ENCODE data around the gene SELENOI.
"Not testable (repeated sequence)": the region's sequence is repeated elsewhere in the genome, so short reads cannot be mapped to it uniquely, and the experiment has no call there.

SELENOI gene

GRCh38 chr2:26316845-26317244 lies 29.1 kb upstream of the SELENOI start:
- H3K27ac ChIP-seq (ENCODE audit: low read depth, low read length) = no peak overlapping the region
- TF ChIP-seq EZH2phosphoT487 (IDR thresholded peaks at IDR 0.05; ENCODE audit: borderline replicate concordance, low read length) (no peak), CTCF (IDR thresholded peaks at IDR 0.05; ENCODE audit: low read depth, low read length, poor library complexity, severe bottlenecking) (no peak)
- H3F3A ChIP-seq (ENCODE audit: control insufficient read depth, insufficient read depth) = no peaks in the 10 kb centered on the region
- no peaks in the 10 kb centered on the region for H4K20me1 ChIP-seq (ENCODE audit: control insufficient read depth, insufficient read depth, low read depth, low read length)
- no peaks in the 10 kb centered on the region for H3K79me2 ChIP-seq (ENCODE audit: control insufficient read depth, low read length)
- no peaks in the 10 kb centered on the region for H3K9me3 ChIP-seq (ENCODE audit: control insufficient read depth, insufficient read depth, low read length)
- no peaks in the 10 kb centered on the region for H3K9me2 ChIP-seq (replicated peaks; ENCODE audit: control insufficient read depth, low read length)
- peaks cover 10% of the 10 kb centered on the region for H3K27me3 ChIP-seq (ENCODE audit: control insufficient read depth, low read length)
- no peaks in the 10 kb centered on the region for H3K36me3 ChIP-seq (ENCODE audit: control insufficient read depth, low read length)
- H3K4me2 ChIP-seq (ENCODE audit: low read length) = no peak overlapping the region
- H3K4me3 ChIP-seq (ENCODE audit: low read length) = no peak overlapping the region
- H3K4me1 ChIP-seq (ENCODE audit: control insufficient read depth, low read length) = no peaks in the 10 kb centered on the region

GRCh38 chr2:26317377-26318105 lies 28.4 kb upstream of the SELENOI start:
- no peaks in the 10 kb centered on the region for H3K9me3 ChIP-seq (ENCODE audit: control insufficient read depth, insufficient read depth, low read length)
- no peaks in the 10 kb centered on the region for H3F3A ChIP-seq (ENCODE audit: control insufficient read depth, insufficient read depth)

GRCh38 chr2:26318950-26319349 lies 27.0 kb upstream of the SELENOI start:
- H3K27ac ChIP-seq (ENCODE audit: low read depth, low read length) = no peak overlapping the region

More at GRCh38 chr2:26317377-26318105, 28.4 kb upstream of the SELENOI start:
- no peaks in the 10 kb centered on the region for H3K79me2 ChIP-seq (ENCODE audit: control insufficient read depth, low read length)
- H3K4me1 ChIP-seq (ENCODE audit: control insufficient read depth, low read length) = no peaks in the 10 kb centered on the region
- H3K36me3 ChIP-seq (ENCODE audit: control insufficient read depth, low read length) = no peaks in the 10 kb centered on the region
- TF ChIP-seq CTCF (IDR thresholded peaks at IDR 0.05; ENCODE audit: low read depth, low read length, poor library complexity, severe bottlenecking) = no peak
- TF ChIP-seq EZH2phosphoT487 (IDR thresholded peaks at IDR 0.05; ENCODE audit: borderline replicate concordance, low read length) = no peak
- H3K4me3 ChIP-seq (ENCODE audit: low read length) = no peak overlapping the region
- no peaks in the 10 kb centered on the region for H4K20me1 ChIP-seq (ENCODE audit: control insufficient read depth, insufficient read depth, low read depth, low read length)
- no peak overlapping the region for H3K27ac ChIP-seq (ENCODE audit: low read depth, low read length)
- no peak overlapping the region for H3K4me2 ChIP-seq (ENCODE audit: low read length)
- no peaks in the 10 kb centered on the region for H3K9me2 ChIP-seq (replicated peaks; ENCODE audit: control insufficient read depth, low read length)
- H3K27me3 ChIP-seq (ENCODE audit: control insufficient read depth, low read length) = peaks cover 10% of the 10 kb centered on the region

GRCh38 chr2:26324479-26324878 lies 21.5 kb upstream of the SELENOI start:
- H3K27me3 ChIP-seq (ENCODE audit: control insufficient read depth, low read length); H3K36me3 ChIP-seq (ENCODE audit: control insufficient read depth, low read length); H3K9me2 ChIP-seq (replicated peaks; ENCODE audit: control insufficient read depth, low read length); H3F3A ChIP-seq (ENCODE audit: control insufficient read depth, insufficient read depth); H3K4me3 ChIP-seq (ENCODE audit: low read length); H4K20me1 ChIP-seq (ENCODE audit: control insufficient read depth, insufficient read depth, low read depth, low read length); H3K9me3 ChIP-seq (ENCODE audit: control insufficient read depth, insufficient read depth, low read length); H3K79me2 ChIP-seq (ENCODE audit: control insufficient read depth, low read length); H3K4me1 ChIP-seq (ENCODE audit: control insufficient read depth, low read length); H3K27ac ChIP-seq (ENCODE audit: low read depth, low read length); H3K4me2 ChIP-seq (ENCODE audit: low read length): not testable (repeated sequence)

More at GRCh38 chr2:26318950-26319349, 27.0 kb upstream of the SELENOI start:
- Histone ChIP-seq H4K20me1 (ENCODE audit: control insufficient read depth, insufficient read depth, low read depth, low read length) (no peaks in the 10 kb centered on the region), H3K79me2 (ENCODE audit: control insufficient read depth, low read length) (no peaks in the 10 kb centered on the region), H3K36me3 (ENCODE audit: control insufficient read depth, low read length) (no peaks in the 10 kb centered on the region), H3K27me3 (ENCODE audit: control insufficient read depth, low read length) (peaks cover 10% of the 10 kb centered on the region), H3K4me2 (ENCODE audit: low read length) (no peak overlapping the region), H3F3A (ENCODE audit: control insufficient read depth, insufficient read depth) (no peaks in the 10 kb centered on the region), H3K4me3 (ENCODE audit: low read length) (no peak overlapping the region), H3K9me2 (replicated peaks; ENCODE audit: control insufficient read depth, low read length) (no peaks in the 10 kb centered on the region), H3K9me3 (ENCODE audit: control insufficient read depth, insufficient read depth, low read length) (no peaks in the 10 kb centered on the region), H3K4me1 (ENCODE audit: control insufficient read depth, low read length) (no peaks in the 10 kb centered on the region)
- TF ChIP-seq CTCF (IDR thresholded peaks at IDR 0.05; ENCODE audit: low read depth, low read length, poor library complexity, severe bottlenecking) = no peak
- no peak for TF ChIP-seq EZH2phosphoT487 (IDR thresholded peaks at IDR 0.05; ENCODE audit: borderline replicate concordance, low read length)

All from DOHH2 (cell line).